GM03348 (cell line): ENCODE data around the gene HGD.
"Not testable (repeated sequence)": the region's sequence is repeated elsewhere in the genome, so short reads cannot be mapped to it uniquely, and the experiment has no call there.

ENCODE experiments used
- DNase-seq: peaks from one replicate; pipeline ENCODE4 v3.0.0; 2012; ENCODE audit warnings: low spot score

Gene HGD

GRCh38 chr3:120682095-120682681 lies at the start of gene HGD:
Gene HGD (minus strand): TSS chr3:120682239. CDS start chr3:120682111, 128 bp downstream.
- DNase-seq = no peak

GRCh38 chr3:120730576-120731542 lies 48.8 kb upstream of the HGD start:
- no peak for DNase-seq

- DNase-seq = peak; percentile 64
Observed at GRCh38 chr3:120726791-120727190, 44.8 kb upstream of the HGD start.

GRCh38 chr3:120719167-120719834 lies 37.3 kb upstream of the HGD start:
- DNase-seq = not testable (repeated sequence)

GRCh38 chr3:120713262-120713661 lies 31.2 kb upstream of the HGD start:
- no peak for DNase-seq

GRCh38 chr3:120710369-120710768 lies 28.3 kb upstream of the HGD start:
- DNase-seq = no peak

GRCh38 chr3:120708408-120708807 lies 26.4 kb upstream of the HGD start:
- DNase-seq = no peak

GRCh38 chr3:120706950-120707349 lies 24.9 kb upstream of the HGD start:
- DNase-seq = no peak

- no peak for DNase-seq
Observed at GRCh38 chr3:120705884-120706582, 24.0 kb upstream of the HGD start.

- no peak for DNase-seq
Observed at GRCh38 chr3:120699333-120699732, 17.3 kb upstream of the HGD start.

GRCh38 chr3:120693439-120694171 lies 11.6 kb upstream of the HGD start:
- peak; percentile 37 for DNase-seq

- no peak for DNase-seq
Observed at GRCh38 chr3:120689395-120689794, 7.4 kb upstream of the HGD start.

GRCh38 chr3:120688121-120688520 lies 6.1 kb upstream of the HGD start:
- DNase-seq = peak; percentile 50

GRCh38 chr3:120685411-120685810 lies 3.4 kb upstream of the HGD start:
- no peak for DNase-seq

GRCh38 chr3:120684896-120685295 lies 2.9 kb upstream of the HGD start:
- DNase-seq = no peak

GRCh38 chr3:120683671-120684301 lies 1.7 kb upstream of the HGD start:
- no peak for DNase-seq

GRCh38 chr3:120683213-120683612 lies 1.2 kb upstream of the HGD start:
- DNase-seq = peak; percentile 12

- no peak for DNase-seq
Observed at GRCh38 chr3:120681506-120682038, 467 bp downstream of the HGD start.

- DNase-seq = no peak
Observed at GRCh38 chr3:120681018-120681417, 1.0 kb downstream of the HGD start.

GRCh38 chr3:120680193-120680894 lies 1.7 kb downstream of the HGD start:
- no peak for DNase-seq
